Nucleus accumbens (tissue), 56 donors: ENCODE measurements around the gene DDX54.

Experiments
- DNase-seq, 56 donors: peaks; one replicate each; lab custom pipeline; 2025; lab: John Stamatoyannopoulos, UW

The DDX54 gene

GRCh38 chr12:113185180-113186032 lies at the start of gene DDX54, which contains the start of gene RITA1:
TSS of gene DDX54 (minus strand) at chr12:113185478. CDS start at chr12:113185451, 27 bp downstream.
TSS of gene RITA1 (plus strand) at chr12:113185721. CDS start at chr12:113186747, 1,026 bp downstream.
- peak in 55 of 56 donors; percentile 35 to 93 (median 78) for DNase-seq

- no peak for DNase-seq
These were observed 49.2 kb upstream of the DDX54 start for GRCh38 chr12:113234483-113234882.

DNA sequence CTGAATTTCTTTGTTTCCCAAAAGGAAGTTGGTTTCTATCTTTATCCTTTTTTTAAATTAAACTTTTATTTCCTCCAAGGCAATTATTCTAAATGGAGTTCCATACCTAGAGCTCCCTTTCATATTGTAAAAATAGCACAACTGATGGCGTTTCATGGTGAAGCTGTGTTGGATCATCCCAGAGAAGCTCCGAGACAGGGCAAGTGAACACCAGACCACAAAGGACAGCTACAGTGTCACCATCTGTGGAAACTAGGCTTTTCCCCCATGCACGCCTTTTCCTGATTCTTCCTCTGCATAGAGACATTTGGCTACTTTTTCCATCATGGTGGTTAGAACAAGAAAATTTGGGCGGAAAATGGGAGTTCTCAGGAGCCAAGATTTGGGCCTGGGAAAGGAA lies 48.7 kb upstream of the DDX54 start:
- DNase-seq, result no peak

DNA sequence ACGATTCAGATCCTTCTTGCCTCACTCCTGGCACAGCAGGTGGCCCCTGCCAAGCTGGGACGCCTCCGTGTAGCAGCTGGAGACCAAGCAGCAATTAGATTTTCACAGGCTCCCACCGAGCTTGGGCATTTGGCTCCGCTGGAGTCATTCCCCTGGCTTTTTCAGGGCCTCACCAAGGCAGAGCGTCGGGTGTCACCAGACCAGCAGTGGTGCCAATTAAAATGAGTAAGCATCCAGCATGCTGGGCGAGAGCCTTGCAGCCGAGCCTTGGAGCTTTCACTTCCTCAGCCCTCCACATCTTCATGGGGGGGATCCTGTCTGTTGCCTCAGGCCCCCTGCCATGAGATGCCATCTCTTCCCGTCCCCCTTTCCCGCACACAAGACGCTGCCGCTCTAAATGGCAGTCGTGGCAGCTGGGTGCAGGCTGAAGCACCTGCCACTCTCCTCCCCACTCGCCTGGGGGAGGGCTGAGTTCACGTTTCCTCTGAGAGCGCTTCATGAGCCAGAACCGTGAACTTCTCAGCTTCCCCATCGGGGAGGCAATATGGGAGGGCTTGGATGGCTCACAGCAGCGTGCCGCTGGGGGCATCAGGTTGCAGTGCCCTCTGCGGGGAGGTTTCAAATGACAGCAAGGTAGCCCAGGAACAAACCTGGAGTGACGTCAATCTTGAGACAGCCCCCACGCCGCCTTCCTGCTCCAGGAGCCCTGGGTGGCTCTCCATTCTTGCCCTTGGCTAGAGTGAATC lies 47.7 kb upstream of the DDX54 start:
- peak in 47 of 56 donors; percentile 21 to 86 (median 63) for DNase-seq

GRCh38 chr12:113232089-113232839 lies 47.0 kb upstream of the DDX54 start:
- DNase-seq, result no peak

DNA sequence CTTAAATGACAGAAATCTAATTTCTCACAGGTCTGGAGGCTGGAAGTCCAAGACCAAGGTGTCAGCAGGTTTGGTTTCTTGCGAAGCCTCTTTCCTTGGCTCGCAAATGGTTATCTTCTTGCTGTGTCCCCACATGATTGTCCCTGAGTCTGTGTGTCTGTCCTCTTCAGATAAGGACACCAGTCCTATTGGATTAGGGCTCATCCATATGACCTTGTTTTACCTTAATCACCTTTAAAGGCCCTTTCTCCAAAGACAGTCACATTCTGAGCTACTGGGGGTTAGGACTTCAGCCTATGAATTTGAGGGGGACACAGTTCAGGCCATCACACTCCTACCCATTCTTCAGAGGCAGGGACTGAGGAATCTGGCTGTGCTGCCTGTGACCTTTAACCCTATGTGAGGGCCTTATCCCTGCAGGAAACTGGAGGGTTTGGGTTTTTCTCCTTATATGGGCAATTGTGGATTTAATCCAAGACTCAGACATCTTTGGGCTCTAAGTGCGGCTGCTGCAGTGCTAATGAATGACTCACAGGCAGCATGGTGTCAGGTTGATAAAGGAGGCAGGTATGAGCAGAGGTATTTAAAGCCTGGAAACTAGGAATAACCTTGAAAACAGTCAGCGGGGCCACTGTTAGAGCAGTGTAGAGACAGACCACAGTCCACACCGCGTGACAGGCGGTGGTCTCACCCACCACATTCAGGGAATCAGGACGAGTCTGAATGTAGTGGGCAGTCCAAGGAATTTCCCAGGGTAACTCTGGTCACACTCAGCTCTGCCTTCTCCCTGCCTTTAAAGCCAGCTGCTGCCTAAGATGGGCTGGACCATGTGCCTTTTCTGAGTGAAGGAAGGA lies 46.2 kb upstream of the DDX54 start:
- DNase-seq, result peak in 12 of 56 donors; percentile 16 to 58 (median 28)

- DNase-seq, result peak in 1 of 56 donors; percentile 23
These were observed 45.3 kb upstream of the DDX54 start for GRCh38 chr12:113230315-113231234.

DNA sequence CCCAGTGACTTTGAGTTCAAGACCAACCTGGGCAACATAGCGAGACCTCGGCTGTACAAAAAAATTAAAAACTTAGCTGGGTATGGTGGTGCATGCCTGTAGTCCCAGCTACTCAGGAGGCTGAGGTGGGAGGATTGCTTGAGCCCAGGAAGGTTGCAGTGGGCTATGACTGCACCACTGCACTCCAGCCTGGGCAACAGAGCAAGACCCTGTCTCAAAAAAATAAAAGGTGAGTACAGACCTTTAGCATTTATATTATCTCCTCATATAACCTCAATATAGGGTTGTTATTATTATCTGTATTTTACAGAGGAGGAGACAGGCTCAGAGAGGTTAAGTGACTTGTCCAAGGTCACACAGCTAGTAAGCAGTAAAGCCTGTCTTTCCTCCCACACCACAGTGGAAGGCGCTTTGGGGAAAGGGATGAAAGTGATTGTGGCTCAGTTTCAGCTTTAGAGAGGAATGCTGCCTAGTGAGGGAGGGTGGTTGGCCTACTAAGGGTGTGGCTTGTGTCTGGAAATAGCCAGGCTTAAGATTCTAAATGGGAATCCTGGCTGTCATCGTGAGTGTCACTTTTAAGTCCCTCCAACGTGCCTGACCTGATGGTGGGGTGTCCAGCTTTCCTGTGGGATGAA lies 43.2 kb upstream of the DDX54 start:
- DNase-seq, result no peak

DNA sequence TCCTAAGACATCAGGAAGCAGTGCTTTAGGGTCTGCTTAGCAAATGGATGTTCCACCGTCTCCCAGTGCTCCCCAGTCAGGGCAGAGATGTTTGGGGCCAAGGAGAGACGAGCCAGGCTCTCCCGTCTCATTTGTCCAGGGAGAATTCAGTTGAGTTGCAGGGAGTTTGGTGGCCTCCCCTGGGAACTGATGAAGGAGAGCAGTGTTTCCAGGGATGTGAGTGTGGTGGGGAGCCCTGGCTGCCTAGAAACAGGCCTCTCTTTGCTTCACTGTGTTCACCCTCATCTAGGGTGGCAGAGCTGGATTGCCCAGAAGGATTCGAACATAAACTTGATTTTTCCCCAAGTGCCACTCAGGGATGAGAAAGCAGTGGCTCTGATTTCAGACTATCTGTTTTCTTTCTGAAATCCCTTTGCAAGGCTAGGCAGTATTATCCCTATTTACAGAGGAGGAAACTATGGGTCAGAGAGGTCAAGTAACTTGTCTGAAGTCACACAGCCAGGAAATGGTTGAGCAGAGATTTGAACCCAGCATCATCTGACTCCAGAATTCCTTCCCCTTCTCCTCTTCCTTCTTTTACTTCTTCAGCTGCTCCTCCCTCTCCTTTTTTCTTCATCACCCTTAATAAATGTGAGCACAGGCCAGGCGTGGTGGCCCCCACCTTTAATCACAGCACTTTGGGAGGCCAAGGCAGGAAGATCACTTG lies 42.6 kb upstream of the DDX54 start:
- no peak for DNase-seq

- DNase-seq, result peak in 11 of 56 donors; percentile 10 to 37 (median 22)
These were observed 41.7 kb upstream of the DDX54 start for GRCh38 chr12:113226696-113227568.

- no peak for DNase-seq
These were observed 39.7 kb upstream of the DDX54 start for GRCh38 chr12:113224955-113225354.

DNA sequence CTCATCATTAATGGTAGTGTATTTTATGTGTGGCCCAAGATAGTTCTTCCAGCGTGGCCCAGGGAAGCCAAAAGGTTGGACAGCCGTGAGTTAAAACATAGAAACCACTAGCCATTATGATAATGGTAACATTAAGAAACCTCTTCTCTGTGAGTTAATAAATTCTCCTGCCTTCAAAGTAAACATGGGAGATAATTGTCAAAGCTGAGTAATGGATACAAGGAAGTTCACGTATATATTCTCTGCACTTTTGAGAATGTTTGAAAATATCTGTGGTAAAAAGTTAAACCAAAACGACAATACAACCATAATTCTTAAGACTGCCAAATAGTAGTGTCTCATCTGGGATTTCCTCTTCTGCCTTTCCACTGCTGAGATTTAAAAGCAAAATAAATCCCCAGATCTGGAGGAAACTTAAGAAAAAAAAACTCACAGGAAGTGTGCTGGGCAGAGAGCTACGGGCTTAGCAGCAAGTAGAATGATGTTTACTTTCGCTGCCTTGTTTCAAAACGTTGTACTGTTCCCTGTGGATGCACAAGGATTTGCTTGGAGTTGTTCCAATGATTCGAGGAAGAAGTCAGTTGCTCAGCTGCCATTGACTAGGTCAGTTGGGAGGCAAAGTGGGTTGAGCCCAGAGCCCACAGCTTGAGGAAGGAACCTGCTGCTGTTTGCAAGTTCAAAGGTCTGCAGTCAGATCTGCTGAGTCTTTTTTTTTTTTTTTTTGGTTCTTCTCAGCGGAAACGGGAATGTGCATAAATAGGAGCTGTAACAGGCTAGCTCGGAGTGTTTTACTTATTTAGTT lies 37.7 kb upstream of the DDX54 start:
- DNase-seq, result peak in 31 of 56 donors; percentile 7 to 46 (median 26)

- DNase-seq, result peak in 2 of 56 donors; percentile 23 to 33
These were observed 36.9 kb upstream of the DDX54 start for GRCh38 chr12:113221997-113222729.

- DNase-seq, result peak; percentile 86 to 100 (median 99)
These were observed 36.1 kb upstream of the DDX54 start, which contains the start of gene TPCN1 for GRCh38 chr12:113221181-113221996. TSS of gene TPCN1 (plus strand) at chr12:113221464. CDS start at chr12:113226853, 5,389 bp downstream.
